Fibroblast of mammary gland (primary cell): Measurements from ENCODE around the gene PTPRD.

ENCODE experiments used
- DNase-seq: peaks from one replicate; pipeline ENCODE4 v3.0.0-alpha.2; 2010; ENCODE audit warnings: low read depth
- H3K4me3 ChIP-seq: 2 replicates; pipeline ENCODE4 v1.5.1; 2011; ENCODE audit warnings: low read depth, mild to moderate bottlenecking, low read length, moderate library complexity; ENCODE audit not compliant: control insufficient read depth
- TF ChIP-seq, protein P1 (sequence below): conservative IDR thresholded peaks from 2 replicates; pipeline ENCODE4 v1.5.1; 2011; ENCODE audit warnings: low read depth, low read length, inconsistent platforms; ENCODE audit not compliant: control insufficient read depth, insufficient read depth

PTPRD gene

DNA sequence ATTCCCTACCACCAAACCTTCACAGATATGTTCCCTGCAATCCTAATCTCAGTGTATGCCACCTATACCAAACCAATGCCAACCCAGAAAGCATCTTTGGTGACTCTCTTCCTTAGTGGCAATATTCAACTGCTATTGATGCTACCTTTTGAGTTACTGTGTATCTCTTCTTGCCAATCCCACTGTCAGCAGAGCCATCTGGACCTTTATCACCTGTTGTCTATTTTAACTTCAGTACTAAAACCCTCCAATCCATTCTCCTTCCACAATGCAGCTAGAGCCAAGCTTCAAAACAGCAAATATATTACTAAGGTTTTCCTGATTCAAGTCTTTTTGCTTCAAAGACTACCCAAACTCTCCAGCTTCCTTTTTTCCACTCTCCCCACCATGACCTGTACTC lies 2036.1 kb downstream of the PTPRD start:
- no peak overlapping the region for H3K4me3 ChIP-seq
- TF ChIP-seq, protein P1, sequence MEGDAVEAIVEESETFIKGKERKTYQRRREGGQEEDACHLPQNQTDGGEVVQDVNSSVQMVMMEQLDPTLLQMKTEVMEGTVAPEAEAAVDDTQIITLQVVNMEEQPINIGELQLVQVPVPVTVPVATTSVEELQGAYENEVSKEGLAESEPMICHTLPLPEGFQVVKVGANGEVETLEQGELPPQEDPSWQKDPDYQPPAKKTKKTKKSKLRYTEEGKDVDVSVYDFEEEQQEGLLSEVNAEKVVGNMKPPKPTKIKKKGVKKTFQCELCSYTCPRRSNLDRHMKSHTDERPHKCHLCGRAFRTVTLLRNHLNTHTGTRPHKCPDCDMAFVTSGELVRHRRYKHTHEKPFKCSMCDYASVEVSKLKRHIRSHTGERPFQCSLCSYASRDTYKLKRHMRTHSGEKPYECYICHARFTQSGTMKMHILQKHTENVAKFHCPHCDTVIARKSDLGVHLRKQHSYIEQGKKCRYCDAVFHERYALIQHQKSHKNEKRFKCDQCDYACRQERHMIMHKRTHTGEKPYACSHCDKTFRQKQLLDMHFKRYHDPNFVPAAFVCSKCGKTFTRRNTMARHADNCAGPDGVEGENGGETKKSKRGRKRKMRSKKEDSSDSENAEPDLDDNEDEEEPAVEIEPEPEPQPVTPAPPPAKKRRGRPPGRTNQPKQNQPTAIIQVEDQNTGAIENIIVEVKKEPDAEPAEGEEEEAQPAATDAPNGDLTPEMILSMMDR, result no peak
- DNase-seq, result no peak

DNA sequence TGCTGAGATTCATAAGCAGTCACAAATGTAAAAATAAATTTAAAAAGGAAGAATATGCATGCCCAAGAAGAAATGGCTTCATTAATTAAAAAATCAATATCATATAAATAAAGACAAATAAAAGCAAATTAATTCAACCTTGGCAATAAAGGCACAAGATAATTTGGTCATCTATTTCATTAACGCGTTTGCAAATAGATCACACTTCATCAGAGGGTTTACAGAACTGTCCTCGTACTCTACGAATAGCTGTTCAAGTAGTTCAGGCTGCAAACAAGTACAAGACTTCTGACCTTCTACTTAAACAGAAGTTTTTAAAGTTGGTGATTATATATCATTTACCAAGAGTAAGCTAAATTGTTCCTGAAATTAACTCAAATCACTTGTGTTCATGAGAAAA lies 2038.0 kb downstream of the PTPRD start:
- no peak overlapping the region for H3K4me3 ChIP-seq
- TF ChIP-seq, protein P1, result no peak
- DNase-seq, result no peak

DNA sequence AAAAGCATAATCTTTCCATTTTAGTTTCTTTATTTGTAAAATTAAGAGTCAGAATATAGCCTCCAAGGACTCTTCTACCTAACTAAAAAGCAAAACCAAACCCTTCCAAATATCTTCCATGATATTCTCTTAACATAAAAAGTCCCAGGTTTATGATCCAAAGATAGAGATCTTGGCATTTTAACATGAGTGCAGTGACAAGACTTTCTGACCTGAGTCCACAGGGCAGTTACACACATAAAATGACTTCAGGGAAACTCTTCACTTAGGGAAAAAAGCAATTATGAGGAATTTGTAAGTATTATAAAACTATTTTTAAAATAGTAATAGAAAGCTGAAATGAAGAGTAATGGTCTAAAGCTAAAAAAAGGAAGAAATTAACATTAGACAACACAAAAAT lies 2040.6 kb downstream of the PTPRD start:
- TF ChIP-seq, protein P1, result no peak
- DNase-seq, result no peak
- H3K4me3 ChIP-seq, result no peak overlapping the region

DNA sequence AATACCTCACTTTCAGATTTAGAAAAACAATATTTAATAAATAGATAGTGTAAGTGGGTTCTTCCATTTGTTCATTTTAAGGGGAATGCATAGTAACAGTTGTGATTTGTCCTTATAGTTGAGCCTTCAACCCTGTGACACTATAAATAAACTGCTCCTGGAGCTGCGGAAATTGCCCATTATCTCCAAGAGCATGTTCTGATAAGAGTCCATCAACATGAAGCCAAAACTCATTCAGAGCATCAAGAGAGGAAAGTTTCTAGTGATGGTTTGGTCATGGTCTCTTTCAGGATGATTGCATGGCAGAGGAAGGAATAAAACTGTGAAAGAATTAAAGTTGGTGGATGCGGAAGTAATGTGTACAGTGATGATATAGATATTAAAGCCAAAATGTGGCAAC lies 2041.2 kb downstream of the PTPRD start:
- TF ChIP-seq, protein P1, result no peak
- no peak for DNase-seq
- no peak overlapping the region for H3K4me3 ChIP-seq

DNA sequence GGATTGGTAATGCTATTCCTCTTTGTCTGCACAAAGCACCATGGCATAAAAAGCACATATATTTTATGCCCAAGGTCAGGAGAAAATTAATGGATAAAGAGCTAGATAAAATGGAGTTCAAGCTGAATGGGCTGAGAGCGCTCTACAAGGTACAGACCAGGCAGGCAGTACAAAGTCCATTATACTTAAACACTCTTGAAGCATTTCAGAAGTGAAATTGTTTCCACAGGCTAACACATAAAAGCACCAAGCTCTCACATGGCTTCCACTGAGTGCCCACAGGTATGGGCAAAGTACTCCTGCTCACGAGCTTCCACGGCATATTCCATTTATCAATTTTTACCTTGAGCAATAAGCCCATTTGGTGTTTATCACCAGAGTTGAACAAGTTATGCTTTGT lies 2042.0 kb downstream of the PTPRD start:
- TF ChIP-seq, protein P1, result no peak
- DNase-seq, result no peak
- H3K4me3 ChIP-seq, result no peak overlapping the region

DNA sequence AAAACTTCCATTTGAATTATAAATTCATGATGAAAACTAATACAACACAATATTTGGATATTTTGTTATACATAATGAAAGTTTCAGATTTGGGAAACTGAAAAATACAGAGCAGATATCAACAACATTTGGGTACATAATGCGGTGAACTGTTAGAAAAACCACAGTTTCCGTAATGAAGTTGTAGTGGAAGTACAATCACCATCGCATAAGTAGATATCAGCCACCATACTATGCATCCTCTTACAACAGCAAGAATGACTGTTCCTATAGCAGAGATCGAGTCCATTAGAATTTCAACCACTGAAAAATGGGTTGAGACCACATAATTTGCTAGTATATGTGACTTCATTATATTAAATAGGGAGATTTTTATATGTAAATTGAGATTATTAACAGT lies 2043.0 kb downstream of the PTPRD start:
- DNase-seq, result no peak
- H3K4me3 ChIP-seq, result no peak overlapping the region
- TF ChIP-seq, protein P1, result no peak

DNA sequence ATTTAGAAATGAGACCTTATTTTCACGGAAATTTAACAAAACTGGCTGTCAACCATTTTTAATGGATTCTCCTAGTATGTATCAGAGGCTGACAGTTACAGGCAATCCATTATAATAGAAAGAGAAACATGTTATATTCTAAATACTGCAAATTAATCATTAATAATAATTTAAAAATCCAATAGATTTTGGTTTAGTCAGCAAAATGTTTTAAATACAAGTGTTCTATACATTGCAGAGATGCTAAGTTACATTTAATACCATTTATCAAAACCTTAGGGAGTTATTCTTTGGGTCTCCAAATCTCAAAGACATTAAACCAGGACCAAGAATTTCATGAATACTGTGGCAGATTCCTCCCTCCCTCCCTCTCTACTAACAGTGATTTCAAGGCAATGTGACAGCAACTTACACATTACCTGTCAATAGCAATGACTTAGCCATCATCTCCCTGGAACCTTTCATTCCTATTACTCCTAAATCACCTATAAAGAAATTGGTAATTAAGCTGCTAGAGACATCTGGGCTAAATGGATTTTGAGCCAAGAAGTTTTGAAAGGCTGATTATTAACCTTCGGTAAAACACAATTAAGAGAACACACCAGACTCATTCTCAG lies 2044.7 kb downstream of the PTPRD start:
- DNase-seq, result no peak
- H3K4me3 ChIP-seq, result no peak overlapping the region
- TF ChIP-seq, protein P1, result no peak
